T-cell (primary cell): ENCODE data around the gene TRIM65. TPM values are rescaled to one million over a fixed set of nuclear protein-coding genes. Genes with fewer than 3 reads are reported as not detected.

Experiments
- ATAC-seq, 4 experiments: fragments of 200-7000 bp in 3 of 4; fragments of 150-1000 bp in 1 of 4; cut with Tn5 transposase; replicated peaks in 1 of 4; 1 replicate in 3 of 4; 2 replicates in 1 of 4; pipeline ENCODE4 v1.10.0; 2021; ENCODE audit warnings: moderate library complexity in 3 of 4, mild to moderate bottlenecking in 2 of 4, moderate number of reproducible peaks in 1 of 4
- CTCF ChIA-PET, 2 donors: fragments of 300-600 bp; sonication (Branson Sonifier 250); formaldehyde crosslinking; loops; one replicate each; lab custom pipeline; 2022; ENCODE audit warnings: antibody characterized with exemption in 2 of 2; lab: Charles Lee
- POLR2A ChIA-PET, 2 donors: fragments of 300-600 bp; sonication (Branson Sonifier 250); formaldehyde crosslinking; loops; one replicate each; lab custom pipeline; 2022; ENCODE audit warnings: antibody characterized with exemption in 2 of 2; lab: Charles Lee
- DNase-seq, 35 experiments: peaks; one replicate each; pipeline versions ENCODE4 v3.0.0 to v3.0.0-alpha.2; 2013 to 2023
- H3K27ac ChIP-seq: one replicate; pipeline ENCODE4 v1.5.1; 2013; ENCODE audit warnings: low read length
- H3K27me3 ChIP-seq, 2 experiments: replicated peaks in 1 of 2; 1 replicate in 1 of 2; 2 replicates in 1 of 2; pipeline versions ENCODE4 v1.6.1 to v1.7.0; 2013; ENCODE audit warnings: low read length in 1 of 2, mixed read lengths in 1 of 2; ENCODE audit not compliant: control insufficient read depth in 2 of 2, insufficient read depth in 2 of 2; ENCODE audit errors: extremely low read depth in 1 of 2
- H3K36me3 ChIP-seq, 2 donors: 1 replicate in 1 of 2; 2 replicates in 1 of 2; pipeline versions ENCODE4 v1.6.1 to v1.7.0; 2013; ENCODE audit warnings: low read length in 1 of 2; ENCODE audit not compliant: control insufficient read depth in 2 of 2, insufficient read depth in 1 of 2; ENCODE audit errors: extremely low read depth in 1 of 2
- H3K4me1 ChIP-seq, 2 experiments: 1 replicate in 1 of 2; 2 replicates in 1 of 2; pipeline versions ENCODE4 v1.6.1 to v1.7.0; 2013; ENCODE audit warnings: low read length in 2 of 2, mixed read lengths in 1 of 2; ENCODE audit not compliant: insufficient read depth in 2 of 2, control insufficient read depth in 1 of 2; ENCODE audit errors: extremely low read depth in 1 of 2
- H3K4me3 ChIP-seq, 2 donors: 1 replicate in 1 of 2; 2 replicates in 1 of 2; pipeline versions ENCODE4 v1.5.1 to v1.7.0; 2013; ENCODE audit warnings: mild to moderate bottlenecking in 2 of 2, low read length in 1 of 2, moderate library complexity in 1 of 2; ENCODE audit not compliant: control insufficient read depth in 1 of 2; ENCODE audit errors: extremely low read depth in 1 of 2
- H3K9me3 ChIP-seq: 2 replicates; pipeline ENCODE4 v1.7.0; 2013
- H3K27ac Mint-ChIP-seq, 2 donors: one replicate each; pipeline ENCODE4 v1.8.0; 2020 to 2021; ENCODE audit warnings: mild to moderate bottlenecking in 2 of 2, mixed read lengths in 2 of 2
- H3K27me3 Mint-ChIP-seq, 2 donors: one replicate each; pipeline ENCODE4 v1.8.0; 2021 to 2022; ENCODE audit warnings: mixed read lengths in 2 of 2
- H3K36me3 Mint-ChIP-seq: one replicate; pipeline ENCODE4 v1.8.0; 2021; ENCODE audit warnings: mixed read lengths
- H3K4me1 Mint-ChIP-seq, 3 donors: one replicate each; pipeline ENCODE4 v1.8.0; 2020 to 2022; ENCODE audit warnings: mixed read lengths in 3 of 3, mild to moderate bottlenecking in 1 of 3
- H3K4me3 Mint-ChIP-seq, 3 donors: one replicate each; pipeline ENCODE4 v1.8.0; 2020 to 2022; ENCODE audit warnings: mild to moderate bottlenecking in 3 of 3, mixed read lengths in 3 of 3, moderate library complexity in 3 of 3
- H3K9me3 Mint-ChIP-seq, 3 donors: one replicate each; pipeline ENCODE4 v1.8.0; 2020 to 2022; ENCODE audit warnings: mixed read lengths in 3 of 3
- WGBS: methylation state at CpG from one replicate; pipeline ENCODE4 v1.1.5; 2013; ENCODE audit warnings: missing lambda C conversion rate; ENCODE audit not compliant: insufficient coverage; 5-methylcytosine and 5-hydroxymethylcytosine counted together
- total RNA-seq, 35 experiments: library from RNA in 6 of 35; stranded (reverse) in 6 of 35; fragments of 120-200 nt in 1 of 35; gene quantifications; one replicate each; pipeline versions ENCODE4 v1.2.1 to v1.2.4 and lab custom pipeline; 2013 to 2026

The TRIM65 gene
- total RNA-seq, 5 donors from 2014 or later (not counting 1 experiment from before 2014, with no cell fraction given): 22.1 to 52.2 (median 45.9) TPM

DNA sequence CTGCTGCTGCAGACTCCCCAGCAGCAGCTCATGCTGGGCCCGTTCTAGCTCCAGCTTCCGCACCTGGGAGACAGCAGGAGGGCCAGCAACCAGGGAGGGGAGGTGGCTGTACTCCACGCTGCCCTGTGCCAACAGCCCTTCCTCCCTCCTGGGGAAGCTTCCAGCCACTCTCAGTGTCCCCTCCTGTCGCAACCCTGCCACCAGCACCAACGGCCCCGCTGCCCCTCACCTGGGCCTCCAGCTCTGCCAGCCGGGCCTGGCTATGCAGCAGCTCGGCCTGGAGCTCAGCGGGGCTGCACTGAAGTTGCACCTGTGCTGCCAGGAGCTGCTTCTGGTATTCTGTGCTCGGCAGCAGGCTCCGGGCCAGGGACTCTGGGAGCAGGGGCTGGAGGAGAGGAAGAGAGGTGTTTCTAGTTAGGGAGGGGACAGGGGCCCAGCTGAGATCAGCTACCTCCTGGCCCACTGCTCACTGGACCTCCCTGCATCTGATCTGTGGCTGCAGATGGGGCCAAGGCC lies 23.4 kb upstream of the TRIM65 start:
- Mint-ChIP-seq H3K9me3 (no peaks in the 10 kb centered on the region), H3K4me1 (peaks cover 0 to 4% (median 3%) of the 10 kb centered on the region in 3 donors), H3K4me3 (no peak overlapping the region), H3K36me3 (peaks cover 4% of the 10 kb centered on the region), H3K27me3 (no peaks in the 10 kb centered on the region), H3K27ac (no peak overlapping the region)
- no peak for DNase-seq
- CTCF ChIA-PET: interaction anchor here in 1 of 2 donors (0.7 kb wide), 1 partner anchor 1517 kb away, joined by 4 read pairs; no protein-coding TSS in a partner anchor
- Histone ChIP-seq H3K9me3 (no peaks in the 10 kb centered on the region), H3K36me3 (peaks cover 0 to 13% of the 10 kb centered on the region in 2 donors), H3K4me1 (peaks cover 0 to 7% of the 10 kb centered on the region in 2 experiments), H3K27ac (no peak overlapping the region), H3K27me3 (no peaks in the 10 kb centered on the region), H3K4me3 (no peak overlapping the region)
- ATAC-seq: no peak
- WGBS: 94% methylated on average over 9 of the region's 11 CpGs
- POLR2A ChIA-PET: interaction anchor here (0.6 kb wide), 2 partner anchors 117 to 269 kb away, joined by 3 to 4 read pairs; no protein-coding TSS in a partner anchor

DNA sequence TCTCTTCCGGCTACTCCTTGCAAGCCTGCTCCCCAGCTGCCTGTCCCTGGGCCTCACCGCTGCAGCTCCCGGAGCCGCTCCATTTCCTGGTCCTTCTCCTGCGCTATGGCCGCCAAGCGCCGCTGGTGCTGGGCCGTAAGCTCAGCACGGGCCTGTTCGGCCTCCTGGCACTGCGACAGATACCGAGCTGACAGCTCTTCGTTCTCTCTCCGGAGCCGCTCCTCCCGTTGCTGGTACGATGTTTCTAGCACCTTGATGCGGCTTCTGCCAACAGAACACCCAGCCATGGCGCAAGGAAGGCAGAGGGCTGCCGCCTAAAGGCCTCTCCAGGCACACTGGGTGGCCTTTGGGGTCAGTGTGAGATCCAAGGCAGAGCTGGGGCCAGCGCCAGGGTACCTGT lies 22.9 kb upstream of the TRIM65 start:
- no peaks in the 10 kb centered on the region for H3K9me3 Mint-ChIP-seq
- POLR2A ChIA-PET: interaction anchor here in 1 of 2 donors (0.6 kb wide), 1 partner anchor 116 kb away, joined by 3 read pairs; no protein-coding TSS in a partner anchor
- 97% methylated on average over 22 of the region's 22 CpGs for WGBS
- H3K36me3 ChIP-seq: peaks cover 0 to 13% of the 10 kb centered on the region in 2 donors
- H3K36me3 Mint-ChIP-seq: peaks cover 4% of the 10 kb centered on the region
- H3K27ac ChIP-seq: no peak overlapping the region
- H3K27me3 ChIP-seq: no peaks in the 10 kb centered on the region
- H3K9me3 ChIP-seq: no peaks in the 10 kb centered on the region
- H3K4me1 Mint-ChIP-seq: peaks cover 0 to 4% (median 3%) of the 10 kb centered on the region in 3 donors
- CTCF ChIA-PET: no interaction called here
- DNase-seq (no peak), ATAC-seq (no peak)
- no peak overlapping the region for H3K4me3 Mint-ChIP-seq
- no peak overlapping the region for H3K4me3 ChIP-seq
- H3K27me3 Mint-ChIP-seq: no peaks in the 10 kb centered on the region
- no peak overlapping the region for H3K27ac Mint-ChIP-seq
- H3K4me1 ChIP-seq: peaks cover 0 to 7% of the 10 kb centered on the region in 2 experiments

DNA sequence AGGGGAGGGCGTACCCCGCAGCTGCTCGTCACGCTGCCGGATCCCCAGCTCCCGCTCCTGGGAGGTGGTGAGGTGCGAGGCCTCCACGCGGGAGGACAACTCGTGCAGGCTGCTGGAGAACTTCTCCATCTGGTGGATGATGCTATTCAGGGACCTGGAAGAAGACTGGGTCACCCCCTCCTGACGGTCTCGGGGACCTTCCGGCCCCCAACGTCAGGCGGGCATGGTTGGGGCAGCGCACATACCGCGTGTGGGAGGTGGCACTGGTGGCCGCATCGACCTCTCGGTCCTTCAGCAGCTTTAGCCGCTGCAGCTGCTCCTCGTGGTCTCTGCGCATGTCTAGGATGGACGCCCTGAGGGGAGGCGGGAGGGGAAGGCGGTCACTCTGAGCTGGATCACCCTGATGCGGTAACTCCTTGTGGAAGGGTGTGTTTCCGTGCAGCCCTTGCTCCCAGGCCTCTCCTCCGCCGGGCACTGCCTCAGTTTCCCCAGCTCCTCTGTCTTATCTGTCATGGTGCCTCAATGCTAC lies 21.2 kb upstream of the TRIM65 start:
- ChIA-PET POLR2A (no interaction called here), CTCF (no interaction called here)
- H3K27me3 Mint-ChIP-seq: no peaks in the 10 kb centered on the region
- DNase-seq (no peak), ATAC-seq (no peak)
- H3K9me3 ChIP-seq: no peaks in the 10 kb centered on the region
- H3K27ac ChIP-seq: no peak overlapping the region
- H3K4me3 ChIP-seq: no peak overlapping the region
- no peak overlapping the region for H3K27ac Mint-ChIP-seq
- peaks cover 0 to 4% (median 3%) of the 10 kb centered on the region in 3 donors for H3K4me1 Mint-ChIP-seq
- 98% methylated on average over 20 of the region's 31 CpGs for WGBS
- no peaks in the 10 kb centered on the region for H3K9me3 Mint-ChIP-seq
- peaks cover 0 to 7% of the 10 kb centered on the region in 2 experiments for H3K4me1 ChIP-seq
- no peak overlapping the region for H3K4me3 Mint-ChIP-seq
- H3K36me3 Mint-ChIP-seq: peaks cover 8% of the 10 kb centered on the region
- no peaks in the 10 kb centered on the region for H3K27me3 ChIP-seq
- H3K36me3 ChIP-seq: peaks cover 0 to 7% of the 10 kb centered on the region in 2 donors

DNA sequence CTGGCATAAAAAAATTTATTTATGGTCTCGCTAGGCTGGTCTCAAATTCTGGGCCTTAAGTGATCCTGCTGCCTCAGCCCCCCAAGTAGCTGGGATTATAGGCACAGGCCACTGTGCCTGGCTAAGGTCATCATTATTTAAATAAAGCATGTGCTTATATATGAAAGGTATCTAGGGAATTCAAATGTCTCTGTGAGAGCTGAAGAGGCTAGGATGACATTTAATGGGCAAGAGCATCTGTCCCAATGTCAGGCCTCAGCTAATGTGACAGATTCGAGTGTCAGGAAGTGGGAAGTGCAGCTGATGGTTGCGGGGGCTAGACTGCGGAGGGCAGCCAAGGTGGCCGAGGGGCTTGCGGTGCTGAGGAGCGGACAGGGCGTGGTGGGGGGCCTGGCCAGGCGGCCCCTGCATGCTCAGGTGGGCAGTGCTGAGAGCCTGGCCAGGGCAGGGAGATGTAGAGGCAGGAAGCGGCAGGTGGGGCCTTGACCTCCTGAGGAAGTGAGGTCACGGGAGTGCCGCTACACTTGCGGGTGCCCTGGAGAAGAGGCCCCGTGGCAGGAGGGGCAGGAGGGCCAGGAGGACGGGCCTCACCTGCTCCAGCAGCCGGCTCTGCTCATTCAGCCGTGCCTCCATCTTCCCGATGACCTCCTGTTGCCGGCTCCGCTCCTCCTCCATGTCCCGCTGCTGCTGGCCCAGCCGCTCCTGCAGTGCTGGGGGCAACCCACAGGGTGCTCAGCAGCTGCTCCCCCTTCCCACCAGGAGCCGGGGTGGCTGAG lies 20.6 kb upstream of the TRIM65 start:
- peak in 1 of 4 experiments; percentile 16 for ATAC-seq

DNA sequence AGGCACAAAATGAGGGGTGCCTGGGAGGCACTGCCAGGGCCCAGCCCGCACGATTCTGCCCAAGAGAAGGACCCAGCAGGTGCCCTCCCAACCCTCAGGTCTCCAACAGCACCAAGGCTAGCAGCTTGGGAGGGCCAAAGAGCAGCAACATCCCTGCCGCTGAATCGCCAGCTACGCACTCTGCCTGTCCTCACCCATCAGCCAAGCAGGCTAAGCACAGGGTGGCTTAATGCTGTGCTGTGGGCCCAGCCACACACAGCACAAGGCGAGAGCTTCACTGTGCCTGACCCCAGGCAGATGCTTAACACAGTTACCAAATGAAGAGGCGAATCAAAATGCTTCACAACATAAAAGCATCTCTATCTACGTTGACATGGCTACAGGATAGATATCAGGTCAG lies 18.5 kb upstream of the TRIM65 start:
- ATAC-seq (no peak), DNase-seq (no peak)
- Histone ChIP-seq H3K27me3 (no peaks in the 10 kb centered on the region), H3K4me1 (peaks cover 0 to 7% of the 10 kb centered on the region in 2 experiments), H3K36me3 (peaks cover 0 to 13% of the 10 kb centered on the region in 2 donors), H3K27ac (no peak overlapping the region), H3K9me3 (no peaks in the 10 kb centered on the region), H3K4me3 (no peak overlapping the region)
- H3K4me3 Mint-ChIP-seq: no peak overlapping the region
- no peaks in the 10 kb centered on the region for H3K9me3 Mint-ChIP-seq
- POLR2A ChIA-PET: no interaction called here
- H3K4me1 Mint-ChIP-seq: peaks cover 0 to 4% (median 3%) of the 10 kb centered on the region in 3 donors
- CTCF ChIA-PET: interaction anchor here in 1 of 2 donors (0.9 kb wide), 1 partner anchor 412 kb away, joined by 3 read pairs; no protein-coding TSS in a partner anchor
- H3K27me3 Mint-ChIP-seq: no peaks in the 10 kb centered on the region
- H3K27ac Mint-ChIP-seq: no peak overlapping the region
- WGBS: 89% methylated on average over 5 of the region's 8 CpGs
- H3K36me3 Mint-ChIP-seq: peaks cover 8% of the 10 kb centered on the region

More for the DNA sequence above, 20.6 kb upstream of the TRIM65 start:
- Mint-ChIP-seq H3K9me3 (no peaks in the 10 kb centered on the region), H3K27ac (peak overlapping the region in 1 of 2 donors; percentile 45), H3K4me1 (peaks cover 0 to 4% (median 3%) of the 10 kb centered on the region in 3 donors), H3K4me3 (no peak overlapping the region), H3K36me3 (peaks cover 8% of the 10 kb centered on the region), H3K27me3 (no peaks in the 10 kb centered on the region)
- ChIA-PET POLR2A (no interaction called here), CTCF (interaction anchor here in 1 of 2 donors (1.1 kb wide), 1 partner anchor 12 kb away, joined by 5 read pairs; the partner anchor contains the start of gene MRPL38)
- Histone ChIP-seq H3K4me3 (no peak overlapping the region), H3K9me3 (no peaks in the 10 kb centered on the region), H3K27me3 (no peaks in the 10 kb centered on the region), H3K36me3 (peaks cover 0 to 9% of the 10 kb centered on the region in 2 donors), H3K27ac (no peak overlapping the region), H3K4me1 (peaks cover 0 to 7% of the 10 kb centered on the region in 2 experiments)
- DNase-seq: no peak
- WGBS: 84% methylated on average over 19 of the region's 23 CpGs

DNA sequence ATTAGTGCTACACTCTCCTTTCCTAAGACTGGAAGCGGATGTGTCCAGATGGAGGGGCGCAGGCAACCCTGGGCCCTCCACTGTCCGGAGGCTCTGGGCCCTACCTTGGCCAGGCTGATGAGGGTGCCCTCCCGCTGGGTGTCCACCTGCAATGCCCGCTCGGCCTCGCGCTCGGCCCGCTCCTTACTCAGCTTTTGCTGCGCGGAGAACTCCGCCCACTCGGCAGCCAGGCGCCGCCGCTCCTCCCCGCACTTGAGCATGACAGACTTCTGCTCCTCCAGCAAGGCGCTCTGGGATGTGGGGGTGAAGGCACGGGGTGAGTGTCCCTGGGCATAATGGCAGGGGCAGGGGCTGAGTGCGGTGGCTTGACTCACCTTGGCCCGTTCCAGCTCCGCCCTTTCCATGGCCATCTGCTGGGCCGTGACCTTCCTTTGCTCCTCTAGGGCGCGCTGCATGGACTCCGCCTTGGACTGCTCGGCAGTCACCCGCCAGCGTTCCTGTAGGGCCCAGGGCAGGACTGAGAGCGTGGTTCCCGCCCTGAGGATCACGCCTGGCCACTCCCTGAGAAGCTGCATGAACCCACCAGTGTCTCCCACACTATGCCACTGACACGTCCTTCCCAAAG lies 18.0 kb upstream of the TRIM65 start:
- 95% methylated on average over 34 of the region's 34 CpGs for WGBS

More for the DNA sequence above, 18.0 kb upstream of the TRIM65 start:
- ATAC-seq (no peak), DNase-seq (no peak)
- H3K4me3 Mint-ChIP-seq: no peak overlapping the region
- peaks cover 8% of the 10 kb centered on the region for H3K36me3 Mint-ChIP-seq
- H3K9me3 ChIP-seq: no peaks in the 10 kb centered on the region
- peaks cover 0 to 6% (median 5%) of the 10 kb centered on the region in 3 donors for H3K4me1 Mint-ChIP-seq
- no peak overlapping the region for H3K4me3 ChIP-seq
- H3K27me3 Mint-ChIP-seq: no peaks in the 10 kb centered on the region
- no peak overlapping the region for H3K27ac Mint-ChIP-seq
- peaks cover 0 to 11% of the 10 kb centered on the region in 2 donors for H3K36me3 ChIP-seq
- H3K4me1 ChIP-seq: peaks cover 0 to 7% of the 10 kb centered on the region in 2 experiments
- ChIA-PET POLR2A (no interaction called here), CTCF (no interaction called here)
- H3K27me3 ChIP-seq: no peaks in the 10 kb centered on the region
- H3K9me3 Mint-ChIP-seq: no peaks in the 10 kb centered on the region
- H3K27ac ChIP-seq: no peak overlapping the region
